NCI-H1105 (cell line): ENCODE data around the gene LRGUK.
"Not testable (repeated sequence)": the region's sequence is repeated elsewhere in the genome, so short reads cannot be mapped to it uniquely, and the experiment has no call there.

ENCODE experiments used
- DNase-seq: peaks from one replicate; lab custom pipeline; 2025; lab: John Stamatoyannopoulos, UW

The LRGUK gene

DNA sequence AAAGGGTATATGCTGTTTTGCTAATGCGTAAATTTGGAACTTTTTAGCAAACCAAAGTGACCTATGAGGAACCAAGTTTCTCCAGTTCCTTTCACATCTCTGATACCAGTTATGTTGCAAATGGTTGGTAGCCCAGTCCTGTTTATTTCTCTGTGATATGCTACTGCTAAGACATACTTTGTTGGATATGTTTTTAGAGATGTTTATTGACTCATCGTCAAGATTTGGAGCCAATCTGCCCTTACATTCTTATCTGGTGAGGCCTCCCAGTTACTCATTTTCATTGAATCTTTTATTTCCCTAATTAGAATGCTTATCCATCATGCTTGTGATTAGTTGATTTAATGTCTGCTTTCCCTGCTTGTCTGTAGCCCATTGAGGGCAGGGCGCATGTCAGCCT is 58.9 kb downstream of the LRGUK start:
- no peak for DNase-seq

- no peak for DNase-seq
Observed at GRCh38 chr7:134186801-134187200, 59.7 kb downstream of the LRGUK start.

GRCh38 chr7:134187893-134188292 is 60.8 kb downstream of the LRGUK start:
- DNase-seq: no peak

DNA sequence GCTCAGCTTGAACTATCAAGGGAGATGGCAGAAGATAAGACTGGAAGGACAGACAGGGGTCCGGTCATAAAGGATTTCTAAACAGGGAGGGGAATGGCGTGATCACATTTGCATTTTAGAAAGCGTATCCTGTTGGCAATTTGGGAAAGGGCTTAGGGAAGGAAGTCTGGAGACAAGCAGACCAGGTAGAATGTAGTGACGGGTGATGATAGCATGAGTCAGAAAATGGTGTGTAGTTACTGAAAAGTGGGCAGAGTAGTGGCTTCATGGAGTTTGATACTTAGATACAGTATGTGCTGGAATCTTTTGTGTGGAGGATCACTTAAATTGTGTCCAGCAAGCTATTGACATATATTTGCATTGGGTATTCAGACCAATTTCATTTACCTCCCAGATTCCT is 61.2 kb downstream of the LRGUK start:
- no peak for DNase-seq

- DNase-seq: no peak
Observed at GRCh38 chr7:134189559-134189958, 62.4 kb downstream of the LRGUK start.

GRCh38 chr7:134191876-134192275 is 64.7 kb downstream of the LRGUK start:
- DNase-seq: no peak

GRCh38 chr7:134193240-134193639 is 66.1 kb downstream of the LRGUK start:
- no peak for DNase-seq

- no peak for DNase-seq
Observed at GRCh38 chr7:134195252-134195651, 68.1 kb downstream of the LRGUK start.

DNA sequence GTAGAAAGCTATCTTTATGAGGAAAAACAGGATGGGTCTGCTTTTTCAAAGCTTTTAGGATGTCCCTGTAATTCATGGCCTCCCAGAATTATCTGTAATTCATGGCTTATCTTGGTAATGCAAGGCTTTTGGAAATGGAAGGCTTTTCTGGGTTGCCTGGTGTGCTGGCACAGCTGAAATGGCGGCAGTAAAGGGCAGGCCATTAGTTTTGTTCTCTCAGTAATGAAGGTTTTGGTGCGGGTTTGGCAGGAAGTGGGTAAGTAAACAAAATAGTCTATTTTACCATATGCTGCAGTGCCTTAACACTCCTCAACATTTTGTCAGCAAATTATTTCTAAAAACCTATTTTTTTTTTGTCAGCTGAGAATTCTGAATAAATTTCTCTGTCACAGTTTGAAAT is 69.3 kb downstream of the LRGUK start:
- DNase-seq: no peak

GRCh38 chr7:134197345-134197744 is 70.2 kb downstream of the LRGUK start:
- DNase-seq: no peak

DNA sequence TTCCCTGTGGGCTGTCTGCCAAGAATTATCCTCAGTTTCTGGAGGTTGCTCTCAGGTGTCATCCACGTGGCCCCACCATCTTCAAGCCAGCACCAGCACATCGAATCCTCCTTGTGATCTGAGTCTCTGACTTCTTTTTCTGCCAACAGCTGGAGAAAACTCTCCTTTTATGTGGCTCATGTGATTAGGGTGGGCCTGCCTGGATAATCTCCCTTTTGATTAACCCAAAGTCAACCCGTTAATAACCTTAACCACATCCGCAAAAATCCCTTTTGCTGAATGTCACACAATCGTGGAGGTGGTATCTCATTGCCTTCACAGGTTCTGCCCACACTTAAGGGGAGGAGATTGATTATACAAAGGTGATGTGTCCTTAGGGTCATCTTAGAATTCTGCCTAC is 73.8 kb downstream of the LRGUK start:
- no peak for DNase-seq

DNA sequence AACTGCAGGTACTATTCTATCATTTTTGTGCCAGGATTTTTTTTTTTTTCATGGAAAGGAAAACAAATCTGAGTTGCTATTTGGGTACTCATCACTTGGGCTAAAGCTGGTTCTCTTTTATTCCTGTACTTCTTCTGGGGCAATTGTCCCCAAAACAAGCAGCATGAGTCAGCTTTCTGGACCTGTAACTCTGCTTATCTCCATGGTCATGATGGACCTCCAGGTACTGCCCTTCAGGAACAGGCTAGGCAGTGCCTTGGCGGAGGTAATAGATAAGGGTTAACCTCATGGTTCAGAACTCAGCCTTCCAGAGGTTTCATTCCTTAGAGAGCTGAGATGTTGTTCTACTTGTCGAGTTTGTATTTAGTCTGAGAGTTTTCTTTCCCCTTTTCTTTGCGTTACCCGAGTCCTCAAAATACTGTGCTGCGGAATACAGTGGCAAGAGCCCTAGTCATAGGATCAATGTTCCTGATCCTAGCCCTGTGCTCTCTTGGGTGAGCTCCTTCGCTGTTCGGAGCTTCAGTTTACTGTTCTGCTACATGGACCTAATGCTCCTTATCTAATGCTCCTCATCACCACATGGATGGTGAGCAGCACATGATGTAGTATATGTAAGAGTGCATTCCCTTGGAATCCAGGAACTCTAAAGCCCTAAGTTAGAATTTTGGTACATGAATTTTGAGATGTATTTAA is 74.6 kb downstream of the LRGUK start:
- DNase-seq: no peak

- DNase-seq: no peak
Observed at GRCh38 chr7:134203186-134203889, 76.2 kb downstream of the LRGUK start.

DNA sequence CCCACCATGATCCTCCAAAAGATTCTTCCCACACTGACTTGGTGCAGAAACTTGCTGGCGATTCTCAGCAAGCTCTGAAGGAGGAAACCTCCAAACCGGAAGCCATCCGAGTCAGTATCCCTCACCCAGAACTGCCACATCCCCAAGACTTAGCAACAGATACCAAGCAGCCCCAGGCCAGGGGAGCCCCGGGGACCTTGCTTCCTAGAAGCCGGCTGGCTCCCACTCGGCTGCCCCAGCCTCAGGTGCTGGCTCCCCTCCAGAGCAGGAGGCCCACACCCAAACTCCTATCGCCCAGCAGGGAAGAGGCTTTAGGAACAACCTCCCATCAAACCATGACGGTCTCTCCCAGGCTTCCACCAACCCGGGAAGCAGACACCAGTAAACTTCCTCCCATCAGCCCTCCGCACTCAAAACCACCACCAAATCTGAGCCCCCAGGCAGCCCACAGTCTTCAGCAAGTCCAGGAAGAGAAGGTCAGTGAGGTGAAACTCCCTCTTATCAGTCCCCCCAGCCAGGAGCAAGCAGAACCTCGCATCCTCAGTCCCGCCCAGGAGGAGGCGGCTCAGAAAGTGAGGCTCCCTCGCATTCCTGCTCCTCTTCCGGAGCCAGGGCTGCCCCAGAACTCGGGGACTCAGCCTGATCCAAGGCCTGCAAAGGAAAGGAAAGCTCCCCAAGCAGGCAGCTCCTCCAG is 82.3 kb downstream of the LRGUK start:
- no peak for DNase-seq

- no peak for DNase-seq
Observed at GRCh38 chr7:134210227-134210626, 83.1 kb downstream of the LRGUK start.

DNA sequence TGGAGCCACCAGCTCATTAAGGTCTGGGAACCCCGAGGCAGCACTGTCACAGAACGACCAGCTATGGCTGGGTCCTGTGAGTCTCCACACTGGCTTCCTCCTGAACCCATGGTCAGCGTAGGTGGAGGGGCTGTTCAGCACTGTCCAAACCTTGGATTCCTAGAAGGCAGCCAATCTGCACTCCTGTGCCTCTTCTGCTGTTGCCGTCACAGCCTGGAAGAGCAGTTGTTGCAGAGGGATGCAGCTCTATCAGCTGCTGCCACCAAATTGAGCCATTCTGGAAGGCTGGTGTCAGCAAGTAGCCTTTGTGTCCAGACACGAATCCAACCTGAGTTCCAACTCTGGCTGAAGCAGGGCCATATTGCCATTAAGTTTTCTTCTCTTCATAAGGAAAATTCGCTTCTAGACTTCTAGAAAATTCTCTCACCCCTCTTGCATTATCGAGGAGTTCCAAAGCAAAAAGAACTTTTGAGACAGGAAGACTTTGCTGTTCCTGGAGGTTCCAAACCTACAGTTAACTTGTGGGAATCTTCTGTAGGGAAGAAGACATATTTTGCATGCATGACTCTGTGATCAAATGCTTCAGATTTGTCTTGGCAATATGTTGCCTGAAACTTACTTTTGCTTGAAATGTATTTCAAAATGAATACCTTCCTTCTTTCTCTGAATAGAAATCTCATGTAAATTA is 84.0 kb downstream of the LRGUK start:
- DNase-seq: no peak

DNA sequence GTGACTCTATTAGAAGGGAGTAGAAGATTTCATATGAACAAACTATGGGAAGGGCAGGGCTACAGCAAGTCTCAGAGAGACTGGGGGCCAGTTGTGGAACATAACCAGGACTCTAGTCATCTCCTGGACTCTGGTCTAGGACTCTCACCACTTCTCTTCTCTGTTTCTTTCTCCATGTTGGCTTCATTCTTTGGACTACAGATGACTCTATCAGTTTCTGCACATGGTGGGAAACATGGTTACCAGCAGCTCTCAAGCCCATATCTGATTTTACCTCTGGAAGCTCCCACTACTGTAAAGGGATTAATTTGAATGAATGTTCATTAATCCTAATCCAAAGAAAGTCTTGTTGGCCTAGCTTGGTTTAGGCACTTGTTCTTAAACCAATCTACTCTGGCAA is 84.7 kb downstream of the LRGUK start:
- DNase-seq: no peak

- DNase-seq: no peak
Observed at GRCh38 chr7:134212576-134213546, 85.7 kb downstream of the LRGUK start.

DNA sequence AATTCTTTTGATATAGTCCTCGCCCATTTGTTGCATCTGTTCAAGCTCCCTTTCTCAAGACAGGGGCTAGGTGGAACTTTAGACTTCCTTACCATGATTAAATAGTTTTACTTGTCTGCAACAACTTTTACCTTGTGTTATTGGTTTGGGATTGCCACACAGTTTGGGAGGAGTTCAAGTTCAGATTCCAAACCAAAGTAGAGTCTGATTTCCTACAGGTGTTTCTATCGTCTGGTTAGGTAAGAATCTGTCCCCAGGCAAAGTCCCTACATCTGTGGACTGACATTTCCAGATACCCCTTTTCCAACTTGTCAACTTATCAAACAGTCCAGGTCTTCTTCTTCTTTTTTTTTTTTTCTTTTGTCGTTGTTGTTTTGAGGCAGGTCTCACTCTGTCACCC is 93.1 kb downstream of the LRGUK start:
- DNase-seq: no peak

GRCh38 chr7:134231296-134231695 is 104.2 kb downstream of the LRGUK start:
- DNase-seq: not testable (repeated sequence)

DNA sequence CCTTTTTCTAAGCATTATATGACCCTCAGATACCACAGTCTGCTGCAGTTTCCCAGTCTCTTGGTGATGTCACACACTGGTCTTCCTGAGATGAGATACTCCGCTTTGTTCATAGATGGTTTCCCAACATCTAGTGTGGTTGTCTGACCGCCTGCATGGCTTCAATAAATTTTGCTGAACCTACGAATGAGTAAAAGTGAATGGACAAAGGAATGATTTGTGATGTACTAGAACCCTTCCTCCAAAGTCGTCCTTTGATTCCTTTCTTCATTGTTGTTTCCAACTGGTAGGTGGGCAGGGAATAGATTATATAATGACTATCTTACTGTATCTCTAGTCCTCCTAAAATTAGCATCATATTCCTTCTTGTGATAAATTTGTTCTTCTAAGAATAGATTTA is 107.1 kb downstream of the LRGUK start:
- no peak for DNase-seq
